Upper lobe of left lung (tissue), 4 donors: ENCODE measurements around the gene B3GALT6.

Experiments
- POLR2A ChIP-seq, 4 donors: fragments of 450-650 bp; IDR thresholded peaks; one replicate each; pipeline ENCODE4 v1.5.1; 2016 to 2017; ENCODE audit warnings: antibody characterized with exemption in 4 of 4, mild to moderate bottlenecking in 2 of 4
- POLR2AphosphoS5 ChIP-seq, 2 donors: sonication (generic); formaldehyde crosslinking; IDR thresholded peaks; one replicate each; pipeline ENCODE4 v1.5.1; 2017; ENCODE audit warnings: antibody characterized with exemption in 2 of 2
- TF ChIP-seq, protein P1 (sequence below), 6 experiments: fragments of 450-650 bp in 4 of 6; fragments of 200-600 bp in 2 of 6; sonication (generic) in 2 of 6; IDR thresholded peaks; one replicate each; pipeline ENCODE4 v1.5.1; 2016 to 2019; ENCODE audit warnings: antibody characterized with exemption in 6 of 6

DNA sequence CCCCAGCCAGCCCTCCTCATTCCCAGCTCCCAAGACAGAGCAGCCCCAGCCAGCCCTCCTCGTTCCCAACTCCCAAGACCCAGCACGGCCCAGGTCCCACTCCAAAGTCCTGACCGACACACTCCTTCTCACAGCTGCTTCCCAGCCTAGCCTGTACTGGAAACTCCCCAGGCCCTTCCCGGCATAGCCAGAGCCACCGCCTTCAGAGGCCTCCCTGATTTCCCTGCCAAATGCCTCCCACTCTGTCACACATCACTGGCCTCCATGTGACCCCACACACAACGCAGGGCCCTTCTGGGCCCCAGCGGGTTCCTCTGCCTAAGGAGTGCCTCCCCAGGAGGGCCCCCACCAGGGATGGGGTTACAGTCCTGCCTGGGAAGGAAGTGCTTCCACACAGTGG is 38.8 kb downstream of the B3GALT6 start:
- TF ChIP-seq, protein P1, sequence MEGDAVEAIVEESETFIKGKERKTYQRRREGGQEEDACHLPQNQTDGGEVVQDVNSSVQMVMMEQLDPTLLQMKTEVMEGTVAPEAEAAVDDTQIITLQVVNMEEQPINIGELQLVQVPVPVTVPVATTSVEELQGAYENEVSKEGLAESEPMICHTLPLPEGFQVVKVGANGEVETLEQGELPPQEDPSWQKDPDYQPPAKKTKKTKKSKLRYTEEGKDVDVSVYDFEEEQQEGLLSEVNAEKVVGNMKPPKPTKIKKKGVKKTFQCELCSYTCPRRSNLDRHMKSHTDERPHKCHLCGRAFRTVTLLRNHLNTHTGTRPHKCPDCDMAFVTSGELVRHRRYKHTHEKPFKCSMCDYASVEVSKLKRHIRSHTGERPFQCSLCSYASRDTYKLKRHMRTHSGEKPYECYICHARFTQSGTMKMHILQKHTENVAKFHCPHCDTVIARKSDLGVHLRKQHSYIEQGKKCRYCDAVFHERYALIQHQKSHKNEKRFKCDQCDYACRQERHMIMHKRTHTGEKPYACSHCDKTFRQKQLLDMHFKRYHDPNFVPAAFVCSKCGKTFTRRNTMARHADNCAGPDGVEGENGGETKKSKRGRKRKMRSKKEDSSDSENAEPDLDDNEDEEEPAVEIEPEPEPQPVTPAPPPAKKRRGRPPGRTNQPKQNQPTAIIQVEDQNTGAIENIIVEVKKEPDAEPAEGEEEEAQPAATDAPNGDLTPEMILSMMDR (IDR thresholded peaks at IDR 0.05): no peak
- no peak for TF ChIP-seq POLR2AphosphoS5 (IDR thresholded peaks at IDR 0.05)
- TF ChIP-seq POLR2A (IDR thresholded peaks at IDR 0.05): no peak
